Caco-2 (cell line): ENCODE data around the gene CD300C. TPM values are rescaled to one million over a fixed set of nuclear protein-coding genes. Genes with fewer than 3 reads are reported as not detected.
"Not testable (repeated sequence)": the region's sequence is repeated elsewhere in the genome, so short reads cannot be mapped to it uniquely, and the experiment has no call there.

Experiments used
- BruUV-seq: library from RNA; stranded (reverse); fragments of 400-500 nt; replicated peaks from 2 replicates; lab custom pipeline; 2021; lab: Mats Ljungman, UMichigan
- CTCF ChIA-PET: fragments of 300-600 bp; sonication (Branson Sonifier 250); formaldehyde crosslinking; loops from one replicate; lab custom pipeline; 2022; ENCODE audit warnings: antibody characterized with exemption; lab: Charles Lee
- POLR2A ChIA-PET: fragments of 300-600 bp; sonication (Branson Sonifier 250); formaldehyde crosslinking; loops from one replicate; lab custom pipeline; 2022; ENCODE audit warnings: antibody characterized with exemption; lab: Charles Lee
- DNase-seq, 2 experiments: peaks; one replicate each; pipeline versions ENCODE4 v3.0.0 to v3.0.0-alpha.2; 2020 to 2022
- H3K27me3 ChIP-seq: replicated peaks from 2 replicates; pipeline ENCODE4 v1.6.0; 2011; ENCODE audit warnings: low read length; ENCODE audit not compliant: control insufficient read depth, insufficient read depth
- H3K36me3 ChIP-seq: 2 replicates; pipeline ENCODE4 v1.5.1; 2011; ENCODE audit warnings: low read length; ENCODE audit not compliant: control insufficient read depth, insufficient read depth
- H3K4me1 ChIP-seq: fragments of 250-450 bp; sonication (Bioruptor Pico); 2 replicates; pipeline ENCODE4 v1.5.1; 2020; ENCODE audit warnings: mild to moderate bottlenecking
- H3K4me3 ChIP-seq: 2 replicates; pipeline ENCODE4 v1.5.1; 2011; ENCODE audit warnings: low read depth, mild to moderate bottlenecking, control low read depth, low read length
- H3K9me3 ChIP-seq: fragments of 250-450 bp; sonication (Bioruptor Pico); 2 replicates; pipeline ENCODE4 v1.5.1; 2020; ENCODE audit warnings: mild to moderate bottlenecking, moderate library complexity
- H3K27ac Mint-ChIP-seq: one replicate; pipeline ENCODE4 v1.8.0; 2022; ENCODE audit warnings: mixed read lengths; ENCODE audit not compliant: unreplicated experiment
- H3K27me3 Mint-ChIP-seq: one replicate; pipeline ENCODE4 v1.8.0; 2022; ENCODE audit warnings: mixed read lengths; ENCODE audit not compliant: insufficient read depth, unreplicated experiment
- H3K36me3 Mint-ChIP-seq: one replicate; pipeline ENCODE4 v1.8.0; 2022; ENCODE audit warnings: mild to moderate bottlenecking, mixed read lengths; ENCODE audit not compliant: insufficient read depth, unreplicated experiment
- H3K4me1 Mint-ChIP-seq: one replicate; pipeline ENCODE4 v1.8.0; 2022; ENCODE audit warnings: low read depth, mixed read lengths; ENCODE audit not compliant: unreplicated experiment
- H3K4me3 Mint-ChIP-seq: one replicate; pipeline ENCODE4 v1.8.0; 2022; ENCODE audit warnings: mild to moderate bottlenecking, moderate library complexity, mixed read lengths; ENCODE audit not compliant: unreplicated experiment
- H3K9me3 Mint-ChIP-seq: one replicate; pipeline ENCODE4 v1.8.0; 2022; ENCODE audit warnings: mixed read lengths; ENCODE audit not compliant: unreplicated experiment
- CTCF ChIP-seq, 2 experiments: fragments of 200-600 bp in 1 of 2; IDR thresholded peaks; 1 replicate in 1 of 2; 2 replicates in 1 of 2; pipeline versions ENCODE4 v1.5.1 to v1.8.0; 2011 to 2022; ENCODE audit warnings: antibody characterized with exemption in 1 of 2, control low read depth in 1 of 2, inconsistent platforms in 1 of 2, low read depth in 1 of 2, low read length in 1 of 2, mild to moderate bottlenecking in 1 of 2, moderate library complexity in 1 of 2; ENCODE audit not compliant: insufficient read depth in 1 of 2, severe bottlenecking in 1 of 2, unreplicated experiment in 1 of 2
- intact Hi-C: fragments of 100-400 bp; cut with micrococcal nuclease; formaldehyde crosslinking; loops from one replicate; pipeline ENCODE4 v1.10.0; 2022; ENCODE audit not compliant: unreplicated experiment
- total RNA-seq: library from RNA; stranded (reverse); gene quantifications from 2 replicates; pipeline ENCODE4 v1.2.3, GENCODE V29; 2022

The CD300C gene
- total RNA-seq, 1 experiment from 2014 or later, result not detected

DNA sequence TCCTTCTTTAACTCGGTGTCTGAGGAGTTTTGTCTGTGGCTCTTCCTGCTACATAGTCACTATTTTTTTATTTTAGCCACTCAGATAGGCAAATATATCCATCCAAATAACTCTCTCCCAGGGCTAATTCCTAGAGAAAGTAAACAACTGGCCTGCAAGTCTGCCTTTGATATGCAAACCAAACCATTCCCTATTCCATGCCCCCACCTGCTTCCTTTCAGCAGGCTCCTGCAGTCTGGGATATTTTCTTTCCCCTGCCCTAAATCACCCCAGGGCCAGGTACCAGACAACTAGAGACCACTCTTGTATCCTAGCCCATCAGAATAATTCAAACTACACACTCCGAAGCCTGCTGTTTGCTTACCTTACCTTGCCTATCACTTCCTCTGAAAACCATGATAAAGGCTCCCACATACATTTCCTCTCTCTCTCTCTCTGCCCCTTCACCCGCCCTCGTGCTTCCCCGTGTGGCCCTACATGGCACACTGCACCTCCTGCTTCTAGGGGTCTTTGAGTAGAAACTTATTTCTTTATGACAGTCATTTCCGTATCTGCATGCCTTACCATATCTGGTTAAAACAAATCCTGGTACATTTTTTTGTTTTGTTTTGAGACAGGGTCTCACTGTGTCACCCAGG lies 13.1 kb upstream of the CD300C start:
- intact Hi-C loops, result no loop called here
- Mint-ChIP-seq H3K9me3 (peaks cover 11% of the 10 kb centered on the region), H3K27me3 (peaks cover 29% of the 10 kb centered on the region), H3K4me1 (no peaks in the 10 kb centered on the region), H3K36me3 (no peaks in the 10 kb centered on the region), H3K27ac (no peak overlapping the region), H3K4me3 (no peak overlapping the region)
- Histone ChIP-seq H3K4me3 (no peak overlapping the region), H3K9me3 (no peaks in the 10 kb centered on the region), H3K27me3 (peaks cover 1% of the 10 kb centered on the region; the same call in 1 of the 2 replicates), H3K36me3 (no peaks in the 10 kb centered on the region), H3K4me1 (no peaks in the 10 kb centered on the region)
- DNase-seq, result no peak
- BruUV-seq, result no TSS peak
- CTCF ChIA-PET, result no interaction called here
- no peak for TF ChIP-seq CTCF (IDR thresholded peaks at IDR 0.05; ENCODE audit: insufficient read depth in 1 of 2, low read depth in 1 of 2, low read length in 1 of 2, severe bottlenecking in 1 of 2, unreplicated experiment in 1 of 2)
- POLR2A ChIA-PET, result no interaction called here

GRCh38 chr17:74558402-74558801 lies 12.5 kb upstream of the CD300C start:
- H3K36me3 Mint-ChIP-seq, H3K9me3 Mint-ChIP-seq, H3K4me1 ChIP-seq, H3K27me3 ChIP-seq, POLR2A ChIA-PET, DNase-seq, H3K4me3 Mint-ChIP-seq, CTCF ChIA-PET, H3K9me3 ChIP-seq, H3K4me3 ChIP-seq, H3K4me1 Mint-ChIP-seq, H3K27ac Mint-ChIP-seq, BruUV-seq, intact Hi-C loops, H3K36me3 ChIP-seq: not testable (repeated sequence)
- peaks cover 28% of the 10 kb centered on the region for H3K27me3 Mint-ChIP-seq

GRCh38 chr17:74555427-74555940 lies 9.6 kb upstream of the CD300C start:
- Histone ChIP-seq H3K27me3 (no peaks in the 10 kb centered on the region), H3K4me3 (no peak overlapping the region), H3K9me3 (no peaks in the 10 kb centered on the region), H3K4me1 (no peaks in the 10 kb centered on the region), H3K36me3 (no peaks in the 10 kb centered on the region)
- Mint-ChIP-seq H3K4me3 (no peak overlapping the region), H3K36me3 (no peaks in the 10 kb centered on the region), H3K27ac (no peak overlapping the region), H3K27me3 (peaks cover 21% of the 10 kb centered on the region), H3K9me3 (no peaks in the 10 kb centered on the region), H3K4me1 (no peaks in the 10 kb centered on the region)
- intact Hi-C loops, result no loop called here
- ChIA-PET POLR2A (interaction anchor here (0.6 kb wide), 1 partner anchor 101 kb away, joined by 6 read pairs; no protein-coding TSS in a partner anchor), CTCF (no interaction called here)
- no TSS peak for BruUV-seq
- TF ChIP-seq CTCF (IDR thresholded peaks at IDR 0.05; ENCODE audit: insufficient read depth in 1 of 2, low read depth in 1 of 2, low read length in 1 of 2, severe bottlenecking in 1 of 2, unreplicated experiment in 1 of 2), result no peak
- DNase-seq, result no peak
